HG02840 (cell line): ENCODE measurements around the gene HS3ST4.

Experiments used
- ATAC-seq: cut with Tn5 transposase; IDR thresholded peaks from one replicate; pipeline ENCODE4 v1.9.1; 2021; ENCODE audit warnings: mild to moderate bottlenecking, moderate library complexity, moderate number of reproducible peaks; ENCODE audit not compliant: unreplicated experiment, low FRiP score

The HS3ST4 gene

GRCh38 chr16:25877103-25877502, 185.3 kb downstream of the HS3ST4 start:
- ATAC-seq, result no peak

DNA sequence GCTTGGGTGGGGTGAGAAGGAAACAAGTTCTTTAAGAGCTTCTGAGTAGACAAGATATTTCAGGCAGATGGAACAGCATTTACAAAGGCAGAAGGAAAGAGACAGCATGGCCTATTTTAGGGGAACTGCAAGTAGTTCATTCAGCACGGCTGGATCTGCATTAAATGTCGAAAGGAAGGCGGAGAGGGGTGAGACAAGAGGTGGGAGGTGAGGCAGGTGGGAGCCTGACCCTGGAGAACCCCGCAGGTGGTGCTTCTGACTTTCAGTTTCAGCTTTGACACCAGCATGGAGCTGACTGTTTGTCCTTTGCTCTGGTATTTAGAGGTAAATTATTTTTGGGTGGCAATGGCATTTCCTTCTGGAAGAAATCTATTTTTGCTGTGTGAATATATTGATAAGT, 194.8 kb downstream of the HS3ST4 start:
- no peak for ATAC-seq

GRCh38 chr16:25888868-25889267, 197.1 kb downstream of the HS3ST4 start:
- ATAC-seq, result no peak

GRCh38 chr16:25893332-25893731, 201.6 kb downstream of the HS3ST4 start:
- ATAC-seq, result no peak

GRCh38 chr16:25894093-25894492, 202.3 kb downstream of the HS3ST4 start:
- ATAC-seq, result no peak

DNA sequence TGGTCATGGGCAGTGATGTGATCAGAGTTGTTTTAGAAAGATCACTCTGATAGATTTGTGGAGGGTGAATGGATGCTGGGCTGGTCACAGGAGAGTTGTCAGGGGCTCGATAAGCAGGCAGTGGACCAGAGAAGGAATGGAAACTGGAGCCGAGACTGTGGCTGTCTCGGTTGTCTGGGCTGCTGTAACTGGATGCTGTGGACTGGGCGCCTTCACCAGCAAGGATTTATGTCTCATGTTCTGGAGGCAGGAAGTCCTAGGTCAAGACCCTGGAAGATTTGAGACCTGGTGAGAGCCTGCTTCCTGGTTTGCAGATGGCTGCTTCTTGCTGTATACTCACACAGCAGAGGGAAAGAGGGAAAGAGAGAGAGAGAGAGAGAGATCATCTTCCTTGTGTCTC, 203.6 kb downstream of the HS3ST4 start:
- ATAC-seq, result no peak

- ATAC-seq, result no peak
These were observed 204.7 kb downstream of the HS3ST4 start for GRCh38 chr16:25896411-25896810.

DNA sequence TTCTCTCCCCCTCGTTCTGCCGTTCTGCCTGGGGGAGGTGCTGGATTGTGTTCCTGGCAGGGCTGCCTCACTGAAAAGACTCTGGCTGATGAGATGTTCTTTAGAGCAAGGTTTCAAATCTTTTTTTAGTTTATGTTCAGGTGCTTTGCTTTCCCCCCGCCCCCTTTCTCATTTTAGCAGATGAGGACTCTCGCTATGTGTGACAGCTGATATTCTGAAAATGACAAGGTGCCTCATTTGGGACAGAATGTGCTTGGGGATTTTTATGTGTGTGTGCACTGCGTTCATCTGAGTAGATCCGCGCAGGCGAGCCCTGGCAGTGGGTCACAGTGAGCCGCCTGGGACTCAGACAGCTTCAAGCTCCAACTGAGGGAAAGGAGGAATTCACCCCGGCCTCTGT, 205.9 kb downstream of the HS3ST4 start:
- ATAC-seq, result no peak

DNA sequence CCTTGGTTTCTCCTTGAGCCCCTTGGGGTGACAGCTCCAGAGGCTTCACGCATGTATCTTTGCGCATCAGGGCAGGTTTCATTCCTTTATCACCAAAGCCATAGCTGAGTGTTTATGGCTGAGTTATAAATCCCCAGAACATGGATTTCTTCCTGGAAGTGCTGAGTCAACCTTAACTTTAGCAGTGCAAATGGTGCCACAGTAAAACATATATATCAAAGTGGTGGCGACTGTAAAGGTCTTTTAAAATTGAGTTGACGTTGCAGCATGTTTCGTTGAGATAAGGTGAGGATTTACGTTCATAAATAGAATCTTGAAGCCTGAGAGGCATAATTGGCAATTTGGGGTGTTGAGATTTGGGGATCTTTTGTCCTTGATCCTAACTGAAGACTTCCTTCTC, 214.1 kb downstream of the HS3ST4 start:
- ATAC-seq, result no peak

- no peak for ATAC-seq
These were observed 219.2 kb downstream of the HS3ST4 start for GRCh38 chr16:25910971-25911370.

DNA sequence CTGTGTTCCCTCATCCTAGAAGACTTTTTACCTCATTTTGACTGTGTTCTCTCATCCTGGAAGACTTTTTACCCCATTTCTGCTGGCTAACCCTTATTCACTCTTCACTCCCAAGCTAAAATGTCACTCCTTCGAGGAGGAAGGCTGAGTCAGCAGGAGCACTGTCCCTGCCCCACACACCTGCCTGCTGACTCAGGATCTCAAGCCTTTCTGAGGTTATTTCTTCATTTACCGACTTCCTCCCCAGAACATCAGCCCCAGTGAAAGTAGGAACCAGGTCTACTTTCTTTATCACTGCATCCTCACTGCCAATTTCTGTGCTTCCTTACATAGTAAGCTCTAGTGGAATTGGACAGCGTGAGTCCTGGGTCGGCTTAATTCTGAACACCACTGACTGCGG, 220.6 kb downstream of the HS3ST4 start:
- ATAC-seq, result no peak

DNA sequence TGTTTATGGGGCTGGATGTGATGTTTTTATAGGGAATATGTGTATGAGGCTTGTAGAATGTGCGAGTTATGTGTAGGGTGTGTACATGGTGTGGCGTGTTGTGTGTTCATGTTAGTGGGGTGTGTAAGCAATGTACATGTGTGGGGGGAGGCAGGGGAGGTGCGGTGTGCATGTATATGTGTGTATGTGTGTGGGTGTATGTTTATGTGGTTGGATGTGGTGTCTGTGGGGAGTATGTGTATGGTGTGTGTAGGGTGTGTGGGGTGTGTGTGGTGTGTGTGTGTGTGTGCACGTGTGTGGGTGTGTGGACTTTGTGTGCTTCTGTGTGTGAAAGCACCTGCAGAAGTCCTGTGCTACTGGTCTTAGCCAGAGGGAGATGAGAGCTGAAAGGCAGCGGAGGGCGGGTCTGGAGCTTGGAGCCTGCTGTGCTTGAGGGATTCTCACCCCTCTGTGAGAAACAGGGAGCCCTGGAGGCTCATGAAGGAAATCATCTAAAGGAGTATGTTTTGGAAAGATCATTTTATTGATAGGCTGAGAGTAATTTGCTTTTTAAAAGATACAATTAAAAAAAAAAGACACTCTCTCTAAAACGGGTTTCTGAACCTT, 222.7 kb downstream of the HS3ST4 start:
- no peak for ATAC-seq

DNA sequence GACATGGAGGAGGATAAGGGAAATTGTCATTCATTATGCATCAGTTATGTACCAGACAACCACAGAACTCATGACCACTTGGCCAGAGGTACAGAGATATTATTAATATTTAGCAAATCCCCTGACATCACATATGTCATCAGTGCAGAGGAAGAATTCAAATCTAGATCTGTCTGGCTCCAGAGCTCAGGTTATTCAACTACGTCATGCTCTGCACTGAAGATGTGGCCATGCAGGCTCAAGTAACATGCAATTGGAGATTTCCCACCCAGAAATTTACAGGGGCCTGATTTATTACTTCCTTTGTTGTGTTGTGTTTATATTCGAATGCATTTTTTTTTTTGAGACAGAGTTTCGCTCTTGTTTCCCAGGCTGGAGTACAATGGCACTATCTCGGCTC, 224.3 kb downstream of the HS3ST4 start:
- ATAC-seq, result no peak

DNA sequence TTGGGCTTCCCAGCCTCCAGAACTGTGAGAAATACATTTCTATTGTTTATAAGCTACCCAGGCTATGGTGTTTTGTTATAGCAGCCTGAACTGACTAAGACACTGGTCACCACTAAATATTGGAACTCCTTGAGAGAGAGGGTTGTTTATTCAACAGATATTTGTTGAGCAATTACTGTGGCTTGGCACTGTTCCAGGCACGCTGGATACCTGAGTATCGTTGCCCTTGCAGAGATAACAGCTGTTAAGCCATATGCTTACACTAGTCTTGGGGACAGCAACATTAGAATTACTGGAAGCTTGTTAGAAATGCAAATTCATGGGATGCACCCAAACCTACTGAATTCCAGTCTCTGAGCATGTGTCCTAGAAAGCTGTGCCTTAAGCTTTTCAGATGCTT, 230.7 kb downstream of the HS3ST4 start:
- no peak for ATAC-seq

DNA sequence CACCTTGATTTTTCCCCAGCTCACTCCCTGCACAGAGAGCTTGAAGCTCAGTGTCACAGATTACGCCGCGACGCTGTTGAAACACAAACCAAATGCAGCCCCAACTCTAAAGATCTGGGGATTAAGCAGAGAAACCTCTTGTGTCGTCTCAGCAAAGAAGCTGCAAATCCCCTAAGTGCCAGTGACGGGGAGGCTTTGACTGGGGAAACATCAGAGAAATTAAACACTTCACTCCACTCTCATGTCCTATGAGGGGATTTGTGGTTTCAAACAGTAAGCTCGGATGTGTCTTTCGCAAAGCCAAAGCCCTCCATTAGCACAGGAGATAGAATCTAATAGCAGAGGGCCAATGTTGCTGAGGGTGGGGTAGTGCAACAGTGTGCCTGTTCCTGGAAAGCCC, 233.7 kb downstream of the HS3ST4 start:
- ATAC-seq, result no peak

DNA sequence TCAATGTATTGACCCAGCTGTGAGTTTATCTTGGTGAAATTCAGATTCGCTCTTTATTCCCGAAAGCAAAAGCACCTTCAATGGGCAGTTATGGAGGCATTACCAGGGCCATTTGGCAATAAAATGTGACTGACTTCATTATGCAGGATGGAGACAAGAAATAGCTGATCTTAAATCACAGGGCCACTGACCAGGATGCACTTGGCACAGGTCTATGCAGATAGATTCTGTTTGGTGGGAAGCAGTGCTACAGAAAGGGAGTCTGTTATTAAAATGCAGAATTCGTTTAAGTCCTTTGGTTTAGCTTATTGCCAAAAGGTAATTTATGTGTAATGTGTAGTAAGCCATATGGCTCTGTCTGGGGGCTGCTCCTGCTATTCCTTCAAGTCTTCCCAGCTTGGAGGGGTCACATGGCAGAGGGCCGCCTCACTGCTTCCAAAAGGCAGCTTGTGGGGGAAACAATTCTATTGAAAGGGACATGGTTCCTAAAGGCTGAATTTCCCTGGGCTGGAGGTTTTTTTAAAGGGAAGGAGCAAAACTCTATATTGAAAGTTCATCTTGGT, 239.8 kb downstream of the HS3ST4 start:
- ATAC-seq, result no peak

- ATAC-seq, result no peak
These were observed 250.2 kb downstream of the HS3ST4 start for GRCh38 chr16:25941800-25942499.

DNA sequence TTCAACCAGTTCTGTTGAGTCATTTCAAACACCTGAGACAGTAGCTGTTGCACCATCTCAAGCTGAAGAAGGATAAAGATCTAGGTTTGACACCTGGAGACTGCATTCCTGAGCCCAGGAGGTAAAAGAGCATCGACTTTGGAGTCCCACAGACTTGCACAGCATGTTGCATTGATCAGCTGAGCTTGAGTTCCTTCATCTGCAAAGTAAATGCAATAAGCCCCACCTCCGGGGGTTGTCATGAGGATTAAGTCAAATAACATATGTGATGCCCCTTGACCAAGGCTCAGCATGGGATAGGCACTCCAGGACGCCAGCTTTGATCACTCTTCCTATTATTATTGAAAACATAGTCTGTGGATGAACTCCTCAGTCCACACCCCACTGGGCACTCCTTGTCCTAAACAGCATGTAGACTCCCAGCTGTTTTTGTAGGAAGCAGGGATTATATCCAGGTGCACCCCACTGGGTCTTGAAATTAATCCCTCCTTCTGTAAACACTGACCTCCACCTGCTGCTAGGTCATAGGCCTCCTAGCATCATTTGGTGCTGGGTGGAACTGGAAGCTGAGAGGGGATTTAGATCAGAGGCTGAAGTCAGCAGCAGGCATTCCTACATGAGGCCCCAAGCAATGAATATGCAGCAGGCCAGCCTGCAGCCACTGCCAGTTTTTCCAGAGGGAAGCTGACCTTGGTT, 259.0 kb downstream of the HS3ST4 start:
- no peak for ATAC-seq

DNA sequence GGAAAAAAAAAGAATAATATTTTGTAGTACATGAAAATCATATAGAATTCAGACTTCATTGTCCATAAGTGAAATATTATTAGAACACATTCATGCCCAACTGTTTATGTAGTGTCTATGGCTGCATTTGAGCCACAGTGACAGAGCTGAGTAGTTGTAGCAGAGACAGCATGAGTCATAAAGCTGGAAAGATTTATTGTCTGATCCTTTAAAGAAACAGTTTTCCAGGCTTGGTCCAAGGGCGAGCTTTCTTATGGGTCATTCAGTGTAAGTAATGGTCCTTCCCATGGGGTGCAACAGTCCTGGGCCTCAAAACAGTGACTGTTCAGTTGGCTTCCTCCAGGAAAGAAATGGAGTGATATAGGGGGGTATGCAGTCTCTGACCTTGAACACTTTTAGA, 260.2 kb downstream of the HS3ST4 start:
- no peak for ATAC-seq

DNA sequence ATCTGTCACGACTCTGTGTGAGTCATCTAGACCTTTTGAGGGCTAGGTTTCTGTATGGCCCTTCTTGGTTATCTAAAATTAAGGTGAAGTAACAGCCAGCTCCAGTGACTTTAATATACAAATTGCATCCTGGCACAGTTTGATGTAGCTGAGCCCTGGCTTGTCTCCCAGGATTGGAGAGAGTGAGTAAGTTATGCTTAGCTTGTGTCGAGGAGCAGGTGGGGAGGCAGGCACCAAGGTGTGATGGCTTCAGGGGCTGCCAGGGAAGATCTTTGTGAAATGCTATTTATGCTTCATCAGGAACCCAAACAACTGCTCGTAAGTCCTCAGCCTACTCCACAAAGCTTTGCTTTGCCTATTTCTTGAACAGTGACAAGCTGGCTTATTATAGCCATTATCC, 261.2 kb downstream of the HS3ST4 start:
- no peak for ATAC-seq

DNA sequence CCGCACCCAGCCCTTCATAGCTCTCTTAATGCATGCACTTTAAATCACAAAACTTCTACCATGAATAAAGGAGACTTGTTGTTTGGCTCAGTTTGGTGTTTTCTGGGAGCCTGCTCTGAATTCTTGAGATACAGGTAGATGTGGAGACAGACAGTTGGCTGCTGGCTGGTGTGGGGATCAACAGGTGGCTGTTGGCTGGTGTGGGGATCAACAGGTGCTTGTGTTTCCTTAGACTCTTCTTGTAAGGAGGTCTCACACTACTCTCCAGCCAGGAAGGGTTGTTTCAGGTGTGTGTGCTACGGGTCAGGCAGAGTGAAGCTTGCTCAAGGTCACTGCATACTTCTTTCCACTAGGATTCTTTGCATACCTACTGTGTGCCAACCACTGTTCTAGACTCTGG, 265.9 kb downstream of the HS3ST4 start:
- ATAC-seq, result no peak

GRCh38 chr16:25959221-25959620, 267.5 kb downstream of the HS3ST4 start:
- ATAC-seq, result no peak
